Adrenal gland (tissue), 12 donors: ENCODE data around the gene TMEM117. TPM values are rescaled to one million over a fixed set of nuclear protein-coding genes. Genes with fewer than 3 reads are reported as not detected.

Source experiments
- DNase-seq, 7 donors: peaks; one replicate each; pipeline ENCODE4 v3.0.0-alpha.2; 2019 to 2020
- H3K27ac ChIP-seq, 5 donors: fragments of 200-600 bp; sonication (generic) in 4 of 5; 1 replicate in 3 of 5; 2 replicates in 2 of 5; pipeline versions ENCODE4 v1.5.1 to v1.8.0; 2016 to 2020; ENCODE audit warnings: mild to moderate bottlenecking in 1 of 5
- H3K27me3 ChIP-seq: fragments of 200-600 bp; 2 replicates; pipeline ENCODE4 v1.8.0; 2021
- H3K36me3 ChIP-seq, 2 donors: fragments of 200-600 bp; replicated peaks in 1 of 2; 1 replicate in 1 of 2; 2 replicates in 1 of 2; pipeline versions ENCODE4 v1.5.1 to v1.8.0; 2018 to 2022
- H3K4me1 ChIP-seq, 2 donors: fragments of 200-600 bp; replicated peaks in 1 of 2; 1 replicate in 1 of 2; 2 replicates in 1 of 2; pipeline versions ENCODE4 v1.5.1 to v1.8.0; 2018 to 2021
- H3K4me3 ChIP-seq, 4 donors: fragments of 200-600 bp; sonication (generic) in 3 of 4; one replicate each; pipeline ENCODE4 v1.5.1; 2016 to 2018
- H3K9me3 ChIP-seq, 3 donors: fragments of 200-600 bp; sonication (generic) in 1 of 3; replicated peaks in 1 of 3; 1 replicate in 2 of 3; 2 replicates in 1 of 3; pipeline versions ENCODE4 v1.5.1 to v1.8.0; 2016 to 2021
- POLR2A ChIP-seq, 2 donors: fragments of 450-650 bp; IDR thresholded peaks; one replicate each; pipeline ENCODE4 v1.6.1; 2017; ENCODE audit warnings: antibody characterized with exemption in 2 of 2, mild to moderate bottlenecking in 2 of 2, moderate library complexity in 1 of 2
- WGBS, 4 donors: extraction: QIAGEN DNeasy Blood & Tissue Kit in 2 of 4; methylation state at CpG; one replicate each; pipeline versions ENCODE4 v1.1.5 to v1.1.7; 2013 to 2017; 5-methylcytosine and 5-hydroxymethylcytosine counted together
- intact Hi-C, 2 donors: fragments of 100-400 bp; cut with DNase I; formaldehyde crosslinking; loops; one replicate each; pipeline versions ENCODE4 v1.14.1 to v1.15.0; 2022 to 2023
- polyA plus RNA-seq, 3 donors: library from polyadenylated mRNA; stranded (reverse); fragments of 200-250 nt in 2 of 3; fragments of 350-450 nt in 1 of 3; fragmentation: Illumina TruSeq in 1 of 3; extraction: RNeasy Lipid Tissue Mini Kit (QIAGEN cat#74804) in 1 of 3; gene quantifications; one replicate each; pipeline ENCODE4 v1.2.3, GENCODE V29; 2013 to 2014
- total RNA-seq, 9 donors: library from RNA; depleted of rRNA in 4 of 9; stranded (reverse); fragments of >200 nt in 4 of 9; fragments of 120-200 nt in 1 of 9; fragmentation: NEBNext Ultra II Directional in 1 of 9; extraction: Animal tissue kit (Norgen Biotek cat#: 25700) in 1 of 9; gene quantifications; one replicate each; pipeline versions ENCODE4 v1.1.0 to v1.2.4, GENCODE V29; 2013 to 2023
- TF ChIP-seq, protein P1 (sequence below), 6 experiments: fragments of 450-650 bp in 4 of 6; fragments of 200-600 bp in 2 of 6; sonication (generic) in 1 of 6; IDR thresholded peaks; 1 replicate in 5 of 6; 2 replicates in 1 of 6; pipeline versions ENCODE4 v1.5.1 to v1.8.0; 2016 to 2021; ENCODE audit warnings: antibody characterized with exemption in 6 of 6, mild to moderate bottlenecking in 2 of 6, moderate library complexity in 1 of 6
- donor health status: healthy with polysubstance abuse.
- donor health status: Bipolar disorder and iron deficiency.
- donor health status: DM: yes; HTN: yes; CAD: no.
- donor health status: DM: no; HTN: no; CAD: no.
- donor health status: DM: no; HTN: no; CAD: no.
- donor health status: DM: yes; HTN: yes; CAD: no.

Gene TMEM117
- total and polyA plus RNA-seq, 12 donors = 1.9 to 38.5 (median 6.7) TPM

DNA sequence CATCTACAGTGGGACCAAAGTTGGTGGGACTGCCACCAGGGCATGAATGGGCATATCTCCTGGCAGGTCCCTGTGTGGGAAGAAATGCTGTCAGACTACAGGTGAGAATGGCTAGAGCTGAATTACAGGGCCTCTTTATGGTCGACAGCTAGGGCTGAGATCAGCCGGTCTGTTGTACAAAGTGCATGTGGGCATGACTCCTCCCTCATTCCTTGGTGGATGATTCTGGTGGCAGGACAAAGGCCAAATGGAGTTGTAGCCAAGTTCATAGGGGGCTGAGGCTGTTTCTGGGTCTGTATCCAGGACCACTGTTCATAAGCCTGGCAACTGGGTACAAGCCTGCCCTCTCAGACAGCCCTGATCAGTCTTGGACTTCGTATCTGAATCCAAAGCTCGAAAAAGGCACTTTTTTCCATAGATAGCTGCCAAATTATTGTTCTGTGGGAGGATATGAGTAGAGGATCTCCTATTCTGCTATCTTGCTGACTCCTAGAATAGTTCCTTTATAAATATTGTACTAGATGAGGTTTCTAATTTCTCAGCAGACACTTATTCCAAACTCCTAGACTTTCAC, 460.8 kb downstream of the TMEM117 start:
- H3K36me3 ChIP-seq = no peaks in the 10 kb centered on the region
- no peaks in the 10 kb centered on the region for H3K27me3 ChIP-seq
- peaks cover 0 to 8% (median 0%) of the 10 kb centered on the region in 3 donors for H3K9me3 ChIP-seq
- TF ChIP-seq, protein P1, sequence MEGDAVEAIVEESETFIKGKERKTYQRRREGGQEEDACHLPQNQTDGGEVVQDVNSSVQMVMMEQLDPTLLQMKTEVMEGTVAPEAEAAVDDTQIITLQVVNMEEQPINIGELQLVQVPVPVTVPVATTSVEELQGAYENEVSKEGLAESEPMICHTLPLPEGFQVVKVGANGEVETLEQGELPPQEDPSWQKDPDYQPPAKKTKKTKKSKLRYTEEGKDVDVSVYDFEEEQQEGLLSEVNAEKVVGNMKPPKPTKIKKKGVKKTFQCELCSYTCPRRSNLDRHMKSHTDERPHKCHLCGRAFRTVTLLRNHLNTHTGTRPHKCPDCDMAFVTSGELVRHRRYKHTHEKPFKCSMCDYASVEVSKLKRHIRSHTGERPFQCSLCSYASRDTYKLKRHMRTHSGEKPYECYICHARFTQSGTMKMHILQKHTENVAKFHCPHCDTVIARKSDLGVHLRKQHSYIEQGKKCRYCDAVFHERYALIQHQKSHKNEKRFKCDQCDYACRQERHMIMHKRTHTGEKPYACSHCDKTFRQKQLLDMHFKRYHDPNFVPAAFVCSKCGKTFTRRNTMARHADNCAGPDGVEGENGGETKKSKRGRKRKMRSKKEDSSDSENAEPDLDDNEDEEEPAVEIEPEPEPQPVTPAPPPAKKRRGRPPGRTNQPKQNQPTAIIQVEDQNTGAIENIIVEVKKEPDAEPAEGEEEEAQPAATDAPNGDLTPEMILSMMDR (IDR thresholded peaks at IDR 0.05) = no peak
- no peak for TF ChIP-seq POLR2A (IDR thresholded peaks at IDR 0.05)
- no peak overlapping the region for H3K4me3 ChIP-seq
- no peak overlapping the region for H3K27ac ChIP-seq
- WGBS, 4 donors = 88 to 97% (median 93%) methylated on average over 4 of the region's 4 CpGs
- intact Hi-C loops = no loop called here
- H3K4me1 ChIP-seq = no peaks in the 10 kb centered on the region
- no peak for DNase-seq

DNA sequence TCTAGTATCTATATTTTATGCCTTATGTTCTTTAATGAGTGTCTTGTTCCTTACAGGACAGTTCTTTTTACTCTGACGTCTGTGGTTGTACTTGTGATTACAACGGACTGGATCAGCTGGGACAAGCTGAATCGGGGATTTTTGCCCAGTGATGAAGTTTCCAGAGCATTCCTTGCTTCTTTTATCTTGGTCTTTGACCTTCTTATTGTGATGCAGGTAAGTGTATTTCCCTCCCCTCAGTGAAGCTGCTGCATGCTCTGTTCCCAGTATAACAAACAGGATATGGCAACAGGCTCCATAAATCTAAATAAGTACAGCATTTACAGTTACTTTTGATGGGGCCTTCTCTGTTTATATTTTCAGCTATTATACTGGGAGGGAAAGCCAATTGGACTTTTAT, 463.6 kb downstream of the TMEM117 start:
- Histone ChIP-seq H3K4me3 (no peak overlapping the region), H3K9me3 (no peaks in the 10 kb centered on the region), H3K27ac (no peak overlapping the region), H3K4me1 (no peaks in the 10 kb centered on the region), H3K36me3 (no peaks in the 10 kb centered on the region), H3K27me3 (no peaks in the 10 kb centered on the region)
- TF ChIP-seq POLR2A (IDR thresholded peaks at IDR 0.05) = no peak
- TF ChIP-seq, protein P1 (IDR thresholded peaks at IDR 0.05) = no peak
- intact Hi-C loops = no loop called here
- DNase-seq = no peak
- 71 to 80% (median 77%) methylated on average over 3 of the region's 3 CpGs for WGBS, 4 donors

DNA sequence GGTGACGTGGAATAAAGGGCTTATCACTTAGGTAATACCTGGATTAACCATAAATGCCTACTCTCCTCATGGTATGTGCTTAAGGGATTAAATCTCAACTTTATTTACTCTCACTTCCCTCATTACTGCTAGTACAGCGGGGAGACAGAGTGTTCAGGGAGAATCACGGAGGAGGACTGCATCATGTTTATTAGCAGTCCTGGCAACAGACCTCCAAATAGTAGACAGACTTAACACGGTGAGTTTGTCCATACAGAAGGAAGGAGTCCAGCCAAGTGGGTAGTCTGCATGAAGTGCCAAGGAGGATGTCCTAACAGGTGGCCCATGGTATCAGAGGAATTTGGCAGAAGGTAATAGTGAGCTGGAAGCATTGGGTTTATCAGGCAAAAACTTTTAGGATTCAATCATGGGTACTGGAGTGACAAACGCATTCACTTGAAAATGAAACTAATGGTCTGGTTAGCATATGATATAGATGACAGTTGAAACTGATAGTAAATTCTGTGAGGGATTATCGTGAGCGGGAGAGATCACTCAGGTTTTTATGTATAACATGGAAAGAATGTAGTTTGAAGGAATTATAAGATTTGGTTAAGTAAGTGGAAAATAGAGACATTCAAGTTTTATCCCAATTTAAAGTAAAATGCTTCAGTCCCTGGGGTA, 471.8 kb downstream of the TMEM117 start:
- Histone ChIP-seq H3K9me3 (no peaks in the 10 kb centered on the region), H3K36me3 (no peaks in the 10 kb centered on the region), H3K4me3 (no peak overlapping the region), H3K27me3 (no peaks in the 10 kb centered on the region), H3K4me1 (no peaks in the 10 kb centered on the region), H3K27ac (no peak overlapping the region)
- WGBS, 4 donors = 92 to 96% (median 94%) methylated on average over 7 of the region's 7 CpGs
- TF ChIP-seq, protein P1 (IDR thresholded peaks at IDR 0.05) = no peak
- TF ChIP-seq POLR2A (IDR thresholded peaks at IDR 0.05) = no peak
- no peak for DNase-seq
- intact Hi-C loops = no loop called here

DNA sequence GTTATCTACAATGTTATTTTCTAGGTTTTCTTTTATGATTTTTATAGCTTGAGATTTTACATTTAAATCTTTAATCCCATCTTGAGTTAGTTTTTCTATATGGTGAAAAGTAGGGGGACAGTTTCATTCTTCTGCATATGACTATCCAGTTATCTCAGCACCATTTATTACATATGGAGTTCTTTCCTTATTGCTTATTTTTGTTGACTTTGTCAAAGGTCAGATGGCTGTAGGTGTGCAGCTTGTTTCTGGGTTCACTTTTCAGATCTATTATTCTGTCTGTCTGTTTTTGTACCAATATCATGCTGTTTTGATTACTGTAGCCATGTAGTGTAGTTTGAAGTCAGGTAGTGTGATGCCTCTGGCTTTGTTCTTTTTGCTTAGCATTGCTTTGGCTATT, 477.3 kb downstream of the TMEM117 start:
- Histone ChIP-seq H3K4me1 (no peaks in the 10 kb centered on the region), H3K27ac (no peak overlapping the region), H3K4me3 (no peak overlapping the region), H3K27me3 (no peaks in the 10 kb centered on the region), H3K9me3 (peaks cover 0 to 5% (median 0%) of the 10 kb centered on the region in 3 donors), H3K36me3 (no peaks in the 10 kb centered on the region)
- TF ChIP-seq POLR2A (IDR thresholded peaks at IDR 0.05) = no peak
- TF ChIP-seq, protein P1 (IDR thresholded peaks at IDR 0.05) = no peak
- intact Hi-C loops = no loop called here
- no peak for DNase-seq
